ENCODE measurements around the gene LNP1.
"Not testable (repeated sequence)": the region's sequence is repeated elsewhere in the genome, so short reads cannot be mapped to it uniquely, and the experiment has no call there.

The LNP1 gene

GRCh38 chr3:100478521-100478920 lies 77.2 kb downstream of the LNP1 start:
- not testable (repeated sequence) for DNase-seq (ENCODE audit: low read depth)

- DNase-seq (ENCODE audit: low read depth), result no peak
Measured at GRCh38 chr3:100480081-100480480, 78.7 kb downstream of the LNP1 start.

GRCh38 chr3:100482176-100482575 lies 80.8 kb downstream of the LNP1 start:
- DNase-seq (ENCODE audit: low read depth), result no peak

GRCh38 chr3:100483529-100483928 lies 82.2 kb downstream of the LNP1 start:
- no peak for DNase-seq (ENCODE audit: low read depth)

GRCh38 chr3:100486808-100487207 lies 85.5 kb downstream of the LNP1 start:
- DNase-seq (ENCODE audit: low read depth), result no peak

GRCh38 chr3:100489118-100489517 lies 87.8 kb downstream of the LNP1 start:
- no peak for DNase-seq (ENCODE audit: low read depth)

GRCh38 chr3:100492059-100493006 lies 91.0 kb downstream of the LNP1 start, which contains the start of gene TMEM45A:
Gene TMEM45A (plus strand): TSS chr3:100492619. CDS start chr3:100555212, 62,593 bp downstream.
- peak; percentile 57 for DNase-seq (ENCODE audit: low read depth)

GRCh38 chr3:100496711-100497261 lies 95.4 kb downstream of the LNP1 start:
- DNase-seq (ENCODE audit: low read depth), result no peak

- no peak for DNase-seq (ENCODE audit: low read depth)
Measured at GRCh38 chr3:100499651-100500050, 98.3 kb downstream of the LNP1 start.

GRCh38 chr3:100500320-100500880 lies 99.1 kb downstream of the LNP1 start:
- DNase-seq (ENCODE audit: low read depth), result no peak

GRCh38 chr3:100503448-100503847 lies 102.1 kb downstream of the LNP1 start:
- no peak for DNase-seq (ENCODE audit: low read depth)
